Left ventricle myocardium inferior (tissue), 1 donor: ENCODE results near the gene TMEM8B. TPM values are rescaled to one million over a fixed set of nuclear protein-coding genes. Genes with fewer than 3 reads are reported as not detected.

Experiments
- DNase-seq: peaks from one replicate; pipeline ENCODE4 v3.0.0-alpha.2; 2020
- H3K27ac ChIP-seq: fragments of 200-600 bp; replicated peaks from 2 replicates; pipeline ENCODE4 v1.8.0; 2021
- H3K27me3 ChIP-seq: fragments of 200-600 bp; 2 replicates; pipeline ENCODE4 v1.8.0; 2021; ENCODE audit warnings: low read depth
- H3K36me3 ChIP-seq: fragments of 200-600 bp; 2 replicates; pipeline ENCODE4 v1.8.0; 2021
- H3K4me1 ChIP-seq: fragments of 200-600 bp; 2 replicates; pipeline ENCODE4 v1.8.0; 2021
- H3K4me3 ChIP-seq: fragments of 200-600 bp; 2 replicates; pipeline ENCODE4 v1.8.0; 2021; ENCODE audit warnings: mild to moderate bottlenecking, moderate library complexity
- H3K9me3 ChIP-seq: fragments of 200-600 bp; replicated peaks from 2 replicates; pipeline ENCODE4 v1.8.0; 2021
- intact Hi-C: fragments of 100-400 bp; cut with micrococcal nuclease; formaldehyde crosslinking; loops from one replicate; pipeline ENCODE4 v1.11.0; 2022
- total RNA-seq: library from RNA; stranded (reverse); fragmentation: NEBNext Ultra II Directional; extraction: Animal tissue kit (Norgen Biotek cat#: 25700); gene quantifications from one replicate; pipeline ENCODE4 v1.2.1, GENCODE V29; 2021
- TF ChIP-seq, protein P1 (sequence below): fragments of 200-600 bp; IDR thresholded peaks from 2 replicates; pipeline ENCODE4 v1.8.0; 2021; ENCODE audit warnings: antibody characterized with exemption, mild to moderate bottlenecking, borderline replicate concordance
- donor health status: DM: no; HTN: yes; CAD: no; lungs with severe emphysema.

Gene TMEM8B
- total RNA-seq, 1 donor from 2014 or later, result 17.5 TPM

DNA sequence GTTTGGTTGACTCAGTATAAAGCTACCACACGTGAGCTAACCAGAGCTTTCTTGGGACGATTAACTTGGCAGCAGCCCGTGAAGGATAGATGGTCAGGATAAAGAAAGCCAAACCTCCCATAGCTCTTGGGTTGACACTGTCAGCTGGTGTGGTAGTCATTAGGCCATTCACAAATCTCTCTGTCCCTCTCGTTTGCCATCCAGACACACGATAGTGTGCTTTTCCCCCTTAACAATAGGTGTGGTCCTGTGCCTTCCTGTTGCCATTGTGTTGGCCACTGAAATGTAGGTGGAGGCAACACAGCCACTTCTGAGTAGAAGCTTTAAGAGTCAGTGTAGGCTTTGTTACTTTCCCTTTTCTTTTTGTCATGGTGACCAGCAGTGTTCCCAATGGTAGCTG is 29.4 kb downstream of the TMEM8B start:
- Histone ChIP-seq H3K4me1 (peaks cover 19% of the 10 kb centered on the region), H3K27ac (no peak overlapping the region), H3K36me3 (peaks cover 5% of the 10 kb centered on the region), H3K9me3 (no peaks in the 10 kb centered on the region), H3K27me3 (no peaks in the 10 kb centered on the region), H3K4me3 (no peak overlapping the region)
- TF ChIP-seq, protein P1, sequence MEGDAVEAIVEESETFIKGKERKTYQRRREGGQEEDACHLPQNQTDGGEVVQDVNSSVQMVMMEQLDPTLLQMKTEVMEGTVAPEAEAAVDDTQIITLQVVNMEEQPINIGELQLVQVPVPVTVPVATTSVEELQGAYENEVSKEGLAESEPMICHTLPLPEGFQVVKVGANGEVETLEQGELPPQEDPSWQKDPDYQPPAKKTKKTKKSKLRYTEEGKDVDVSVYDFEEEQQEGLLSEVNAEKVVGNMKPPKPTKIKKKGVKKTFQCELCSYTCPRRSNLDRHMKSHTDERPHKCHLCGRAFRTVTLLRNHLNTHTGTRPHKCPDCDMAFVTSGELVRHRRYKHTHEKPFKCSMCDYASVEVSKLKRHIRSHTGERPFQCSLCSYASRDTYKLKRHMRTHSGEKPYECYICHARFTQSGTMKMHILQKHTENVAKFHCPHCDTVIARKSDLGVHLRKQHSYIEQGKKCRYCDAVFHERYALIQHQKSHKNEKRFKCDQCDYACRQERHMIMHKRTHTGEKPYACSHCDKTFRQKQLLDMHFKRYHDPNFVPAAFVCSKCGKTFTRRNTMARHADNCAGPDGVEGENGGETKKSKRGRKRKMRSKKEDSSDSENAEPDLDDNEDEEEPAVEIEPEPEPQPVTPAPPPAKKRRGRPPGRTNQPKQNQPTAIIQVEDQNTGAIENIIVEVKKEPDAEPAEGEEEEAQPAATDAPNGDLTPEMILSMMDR, result no peak
- DNase-seq, result no peak
- intact Hi-C loops, result no loop called here

DNA sequence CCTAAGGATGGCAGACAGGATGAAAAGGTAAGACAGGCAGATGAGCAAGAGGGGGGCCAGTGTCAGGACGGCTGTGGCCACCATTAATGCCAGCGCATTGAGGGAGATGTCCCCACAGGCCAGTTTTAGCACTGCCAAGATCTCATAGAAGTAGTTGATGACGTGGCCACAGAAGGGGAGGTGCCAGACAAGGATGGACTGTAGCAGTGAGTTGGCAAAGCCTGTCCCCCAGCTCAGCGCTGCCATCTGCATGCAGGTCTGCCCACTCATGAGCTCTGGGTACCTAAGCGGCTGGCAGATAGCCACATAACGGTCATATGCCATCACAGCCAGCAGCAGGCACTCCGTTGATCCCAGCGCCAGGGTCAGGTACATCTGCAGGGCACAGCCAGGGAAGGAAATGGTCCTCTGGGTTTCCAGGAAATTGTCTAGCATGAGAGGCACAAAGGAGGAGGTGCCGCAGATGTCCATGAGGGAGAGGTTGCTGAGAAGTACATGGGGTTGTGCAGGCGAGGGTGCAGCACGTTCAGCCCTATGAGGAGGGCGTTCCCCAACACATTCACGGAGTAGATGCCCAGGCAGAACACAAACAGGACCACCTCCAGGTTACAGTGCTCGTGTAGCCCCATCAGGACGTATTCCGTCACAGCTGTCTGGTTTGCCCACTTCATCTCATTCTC is 30.4 kb downstream of the TMEM8B start:
- H3K36me3 ChIP-seq, result no peaks in the 10 kb centered on the region
- H3K4me1 ChIP-seq, result peaks cover 29% of the 10 kb centered on the region
- H3K27ac ChIP-seq, result no peak overlapping the region
- intact Hi-C loops, result no loop called here
- TF ChIP-seq, protein P1, result no peak
- H3K4me3 ChIP-seq, result no peak overlapping the region
- no peaks in the 10 kb centered on the region for H3K9me3 ChIP-seq
- H3K27me3 ChIP-seq, result no peaks in the 10 kb centered on the region
- DNase-seq, result no peak

- no peaks in the 10 kb centered on the region for H3K36me3 ChIP-seq
Measured at GRCh38 chr9:35859990-35860339, 30.9 kb downstream of the TMEM8B start.

DNA sequence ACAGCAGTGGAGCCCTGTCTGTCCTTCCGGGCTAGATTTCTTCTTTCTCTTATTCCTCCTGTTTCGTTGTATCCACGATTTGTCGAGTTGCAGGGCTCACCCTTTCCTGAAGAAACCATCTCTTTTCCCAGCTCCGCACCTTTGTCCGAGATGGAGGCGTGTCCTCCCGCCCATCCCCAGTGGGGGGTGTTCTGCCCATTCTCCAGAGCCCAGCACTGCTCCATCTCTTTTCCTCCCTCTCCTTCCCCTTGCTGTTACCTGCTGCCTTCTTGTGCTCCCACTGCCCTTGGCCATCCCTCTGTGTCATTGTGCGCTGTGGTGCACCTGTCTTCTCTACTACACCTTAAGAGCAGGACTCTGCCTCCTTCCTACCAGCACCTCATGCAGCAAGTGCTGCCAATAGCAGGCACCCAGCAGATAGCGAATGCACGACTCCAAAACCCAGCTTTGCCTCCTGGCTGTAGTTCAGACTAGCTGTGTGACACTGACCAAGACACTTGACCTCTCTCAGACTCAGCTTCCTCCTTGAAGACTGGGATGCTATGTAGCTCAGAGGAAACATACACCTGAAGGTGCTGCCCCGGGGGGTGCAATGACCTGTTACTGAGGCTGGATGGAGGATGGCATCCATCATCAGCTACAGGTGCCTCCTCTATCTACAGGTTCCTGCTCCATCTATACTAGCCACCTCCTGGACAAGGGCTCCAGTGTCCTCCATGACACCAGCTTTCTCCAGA is 32.3 kb downstream of the TMEM8B start:
- TF ChIP-seq, protein P1, result no peak
- Histone ChIP-seq H3K27ac (no peak overlapping the region), H3K4me3 (no peak overlapping the region), H3K9me3 (no peaks in the 10 kb centered on the region), H3K4me1 (peaks cover 35% of the 10 kb centered on the region), H3K36me3 (no peaks in the 10 kb centered on the region), H3K27me3 (no peaks in the 10 kb centered on the region)
- intact Hi-C loops, result no loop called here
- DNase-seq, result no peak

More at GRCh38 chr9:35859990-35860339, 30.9 kb downstream of the TMEM8B start:
- Histone ChIP-seq H3K27me3 (no peaks in the 10 kb centered on the region), H3K9me3 (no peaks in the 10 kb centered on the region), H3K27ac (no peak overlapping the region), H3K4me1 (peaks cover 35% of the 10 kb centered on the region), H3K4me3 (no peak overlapping the region)
- intact Hi-C loops, result no loop called here
- TF ChIP-seq, protein P1, result no peak
- DNase-seq, result no peak

DNA sequence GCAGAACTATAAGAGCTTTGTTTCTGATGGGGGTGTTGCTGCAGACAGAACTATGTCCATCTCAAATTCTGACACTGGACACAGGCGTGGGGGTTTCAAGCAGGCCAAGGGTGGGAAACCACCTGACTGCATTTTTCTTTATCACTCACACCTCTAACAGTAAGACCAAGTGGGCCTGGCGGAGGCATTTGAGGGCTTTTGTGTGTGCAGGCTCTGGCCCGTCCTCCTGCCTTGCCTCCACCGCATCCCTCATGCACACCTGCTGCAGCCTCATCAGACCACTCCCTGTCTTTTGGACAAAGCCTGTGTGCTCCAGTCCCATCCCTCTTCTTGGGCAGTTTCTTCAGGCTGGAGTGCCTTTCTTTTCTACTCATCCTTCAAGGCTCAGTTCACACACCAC is 33.3 kb downstream of the TMEM8B start:
- no peak overlapping the region for H3K27ac ChIP-seq
- TF ChIP-seq, protein P1, result no peak
- H3K27me3 ChIP-seq, result no peaks in the 10 kb centered on the region
- H3K9me3 ChIP-seq, result no peaks in the 10 kb centered on the region
- peaks cover 35% of the 10 kb centered on the region for H3K4me1 ChIP-seq
- intact Hi-C loops, result no loop called here
- DNase-seq, result no peak
- H3K36me3 ChIP-seq, result no peaks in the 10 kb centered on the region
- H3K4me3 ChIP-seq, result no peak overlapping the region
